ENCODE measurements around the gene PIGW.

- TF ChIP-seq ZNF274 (IDR thresholded peaks at IDR 0.05; ENCODE audit: low read depth, low read length) (no peak), YY1 (IDR thresholded peaks at IDR 0.05; ENCODE audit: insufficient read depth, insufficient read length) (no peak)
Measured at GRCh38 chr17:36498560-36499300, 36.1 kb upstream of the PIGW start.

Data from NT2/D1 (cell line).